GM19438 (cell line): Measurements from ENCODE around the gene RASAL1.

Experiments
- ATAC-seq: cut with Tn5 transposase; IDR thresholded peaks from one replicate; pipeline ENCODE4 v1.9.1; 2021; ENCODE audit warnings: low read depth; ENCODE audit not compliant: unreplicated experiment

The RASAL1 gene

DNA sequence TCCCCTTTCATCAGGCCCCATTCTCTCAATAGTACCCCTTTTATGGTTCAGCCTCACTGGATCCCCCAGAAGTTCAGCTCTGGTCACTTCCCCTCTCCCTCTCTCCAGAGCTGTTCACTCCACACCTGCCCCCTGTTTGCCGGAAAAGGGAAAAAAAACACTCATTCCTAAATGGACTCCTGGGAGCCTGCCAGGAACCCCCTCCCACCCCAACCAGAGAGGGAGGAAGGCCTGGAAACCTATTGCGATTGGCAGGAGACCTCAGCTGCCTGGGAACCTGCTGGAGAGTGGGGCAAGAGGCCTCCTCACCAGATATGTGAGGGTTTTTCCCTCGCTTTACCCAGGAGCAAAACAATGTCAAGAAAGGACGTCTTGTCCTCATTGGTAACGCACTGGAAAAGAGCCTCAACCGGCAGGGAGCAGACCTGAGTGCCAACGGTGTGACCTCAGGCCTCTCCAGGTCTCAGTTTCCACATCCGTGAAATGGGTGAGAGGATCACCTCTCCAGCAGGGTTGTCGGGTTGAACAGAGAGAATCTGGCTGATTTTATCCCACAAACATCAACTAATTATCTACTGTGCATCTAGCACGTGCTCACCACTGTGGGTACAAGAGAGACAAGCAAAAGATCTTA is 74.4 kb downstream of the RASAL1 start:
- ATAC-seq = no peak

DNA sequence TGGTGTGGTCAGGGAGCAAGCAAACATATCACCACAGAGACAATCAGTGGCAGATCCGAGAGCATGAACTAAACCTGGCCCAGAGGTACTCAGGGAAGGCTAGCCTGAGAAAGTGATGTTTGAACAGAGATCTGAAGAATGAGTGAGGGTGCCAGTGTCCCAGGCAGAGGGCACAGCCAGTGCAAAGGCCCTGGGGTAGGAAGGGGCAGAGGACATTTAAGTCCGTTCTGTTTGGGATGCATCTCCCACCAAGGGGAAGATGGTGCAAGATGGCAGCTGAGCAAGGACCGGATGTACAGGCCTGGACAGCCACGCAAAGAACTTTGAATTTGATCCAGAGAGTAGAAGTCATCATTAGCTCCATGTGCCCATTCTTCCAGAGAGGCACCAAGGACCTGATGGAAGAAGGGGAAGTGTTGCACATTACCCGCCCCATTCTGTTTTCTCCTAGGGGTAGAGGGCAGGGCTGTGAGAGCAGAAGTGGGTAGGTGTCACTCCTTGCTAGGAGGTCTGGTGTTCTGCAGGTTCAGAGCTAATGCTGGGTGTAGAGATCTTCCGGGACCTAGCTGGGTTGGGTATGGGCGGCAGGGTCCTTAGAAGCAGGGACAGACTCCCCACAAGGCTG is 75.1 kb downstream of the RASAL1 start:
- no peak for ATAC-seq

GRCh38 chr12:113059071-113059595 is 76.4 kb downstream of the RASAL1 start:
- no peak for ATAC-seq

DNA sequence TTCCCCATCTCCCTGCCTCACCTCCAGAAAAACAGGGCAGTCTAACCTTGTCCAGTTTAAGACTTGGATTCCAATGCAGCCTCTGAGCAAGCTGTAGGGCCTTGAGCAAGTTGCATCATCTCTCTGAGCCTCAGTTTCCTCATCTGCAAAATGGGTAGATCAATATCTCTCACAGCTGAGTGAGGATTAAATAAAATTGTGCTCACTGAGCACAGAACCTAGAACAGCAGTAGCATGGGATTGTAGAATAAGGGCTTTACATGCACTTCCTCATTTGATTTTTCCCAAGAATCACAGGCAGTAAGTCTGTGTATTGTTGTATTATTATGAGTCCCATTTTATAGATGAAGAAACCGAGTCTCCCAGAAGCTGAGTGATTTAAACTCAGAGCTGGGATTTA is 77.0 kb downstream of the RASAL1 start:
- ATAC-seq = no peak

GRCh38 chr12:113057565-113058485 is 77.7 kb downstream of the RASAL1 start:
- ATAC-seq = no peak

DNA sequence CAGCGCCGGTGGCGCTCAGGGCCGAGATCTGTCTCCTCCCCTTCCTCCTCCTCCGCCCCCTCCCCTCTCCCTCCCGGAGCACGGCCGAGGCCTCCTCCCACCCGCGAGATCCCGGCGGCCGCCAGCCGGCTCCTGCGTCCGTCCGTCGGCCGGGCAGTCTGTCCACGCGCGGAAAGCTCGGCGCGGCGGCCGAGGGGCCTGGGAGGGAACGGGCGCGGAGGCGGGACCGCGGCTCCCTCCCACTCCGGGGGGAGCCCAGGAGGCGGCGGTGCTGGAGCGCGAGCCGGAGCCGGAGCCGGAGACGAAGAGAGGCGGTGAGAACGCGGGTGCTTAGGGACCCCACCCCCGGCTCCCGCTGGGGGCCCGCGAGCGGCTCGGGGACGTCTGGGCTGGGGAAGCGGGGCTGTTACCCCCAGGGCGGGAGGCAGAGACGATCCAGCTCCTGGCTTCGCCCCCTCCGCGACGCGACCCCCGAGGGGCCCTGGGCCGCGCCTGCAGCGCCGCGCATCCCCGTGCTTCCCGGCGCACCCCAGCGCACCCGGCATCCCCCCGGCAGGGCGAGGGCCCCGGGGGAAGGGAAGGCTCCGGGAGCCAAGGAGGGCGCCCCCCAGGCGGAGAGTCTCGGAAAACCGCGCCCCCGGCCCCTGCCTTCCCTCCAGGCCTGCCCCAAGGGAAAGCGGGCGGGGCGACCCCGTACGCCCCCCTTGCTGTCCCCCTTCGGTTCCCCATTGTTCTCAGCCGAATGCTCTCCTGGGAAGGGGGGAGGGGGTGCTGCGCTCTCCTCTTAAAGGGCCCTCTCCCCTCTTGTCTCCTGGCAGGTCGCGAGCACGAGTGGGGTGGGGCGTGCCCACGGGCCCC is 78.7 kb downstream of the RASAL1 start, which contains the start of gene DTX1:
DTX1 (plus strand) TSS at position 100 of the 858 bp plus-strand sequence. CDS start 1,463 bp downstream, outside the sequence.
- ATAC-seq = no peak

DNA sequence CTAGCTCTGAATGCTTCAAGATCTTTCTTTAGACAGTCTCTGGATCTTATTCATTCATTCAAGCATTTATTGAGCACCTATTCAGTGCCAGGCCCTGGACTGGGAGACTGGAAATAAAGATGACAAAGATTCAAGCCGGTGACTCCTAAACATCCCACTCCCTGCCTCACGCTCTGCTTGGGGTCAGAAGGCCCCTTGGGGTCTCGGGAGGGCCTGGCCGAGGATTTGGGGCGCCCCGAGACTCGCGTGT is 79.3 kb downstream of the RASAL1 start:
- ATAC-seq = no peak

- no peak for ATAC-seq
Measured at GRCh38 chr12:113055594-113056380, 79.8 kb downstream of the RASAL1 start.

DNA sequence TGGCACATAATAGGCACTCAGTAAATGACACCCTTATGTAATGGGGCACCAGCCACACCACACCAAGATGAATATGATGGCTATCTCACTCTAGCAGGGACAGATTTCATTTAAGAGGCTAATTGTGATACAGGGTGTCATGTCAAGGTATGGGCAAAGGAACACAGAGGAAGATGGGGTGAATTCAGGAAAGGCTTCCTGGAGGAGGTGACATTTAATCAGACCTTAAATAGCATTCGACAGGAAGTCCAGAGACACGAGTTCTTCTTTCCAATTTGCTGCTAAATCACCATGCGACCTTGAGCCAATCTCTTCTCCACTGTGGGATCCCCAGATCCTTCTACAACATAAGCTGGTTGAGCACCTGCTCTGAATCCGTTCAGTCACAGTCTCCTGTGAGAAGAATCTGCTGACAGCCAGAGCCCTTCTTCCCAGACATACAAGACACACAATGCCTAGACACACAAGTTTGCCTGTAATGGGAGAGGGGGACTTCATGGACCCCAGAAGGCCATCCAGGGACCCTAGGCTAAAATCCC is 80.5 kb downstream of the RASAL1 start:
- no peak for ATAC-seq

DNA sequence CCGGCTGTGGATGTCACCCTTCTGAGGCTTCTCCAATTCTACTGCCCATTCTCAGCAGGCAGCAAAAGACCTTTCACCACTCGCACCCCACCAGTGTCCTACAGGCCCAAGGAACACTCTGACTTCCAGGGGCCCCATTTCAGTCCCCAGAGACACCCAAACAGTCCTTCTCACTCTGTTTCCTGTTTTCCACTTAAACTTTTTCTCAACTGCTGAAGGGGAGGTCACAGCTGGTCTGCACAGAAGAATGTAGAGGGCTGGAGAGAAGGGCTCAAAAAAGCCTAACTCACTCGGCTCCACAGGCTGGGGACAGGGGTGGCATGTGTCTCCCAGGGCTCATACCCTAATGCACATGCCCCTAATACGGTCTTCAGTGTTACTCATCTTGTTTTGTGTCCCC is 83.2 kb downstream of the RASAL1 start:
- no peak for ATAC-seq

GRCh38 chr12:113051759-113052158 is 83.8 kb downstream of the RASAL1 start:
- ATAC-seq = no peak

DNA sequence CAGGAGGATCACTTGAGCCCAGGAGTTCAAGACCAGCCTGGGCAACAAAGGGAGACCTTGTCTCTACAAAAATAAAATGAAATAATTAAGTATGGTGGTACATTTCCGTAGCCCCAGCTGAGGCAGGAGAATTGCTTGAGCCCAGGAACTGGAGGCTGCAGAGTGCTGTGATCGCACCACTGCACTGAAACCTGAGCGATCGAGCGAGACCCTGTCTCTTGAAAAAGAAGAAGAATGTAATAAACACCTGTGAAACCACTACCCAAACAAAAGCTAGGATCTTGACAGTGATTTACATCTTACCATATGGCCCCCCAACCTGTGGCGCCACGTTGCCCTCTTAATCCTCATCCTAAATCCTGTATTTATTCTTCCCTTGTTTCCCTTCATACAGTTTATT is 84.8 kb downstream of the RASAL1 start:
- no peak for ATAC-seq

DNA sequence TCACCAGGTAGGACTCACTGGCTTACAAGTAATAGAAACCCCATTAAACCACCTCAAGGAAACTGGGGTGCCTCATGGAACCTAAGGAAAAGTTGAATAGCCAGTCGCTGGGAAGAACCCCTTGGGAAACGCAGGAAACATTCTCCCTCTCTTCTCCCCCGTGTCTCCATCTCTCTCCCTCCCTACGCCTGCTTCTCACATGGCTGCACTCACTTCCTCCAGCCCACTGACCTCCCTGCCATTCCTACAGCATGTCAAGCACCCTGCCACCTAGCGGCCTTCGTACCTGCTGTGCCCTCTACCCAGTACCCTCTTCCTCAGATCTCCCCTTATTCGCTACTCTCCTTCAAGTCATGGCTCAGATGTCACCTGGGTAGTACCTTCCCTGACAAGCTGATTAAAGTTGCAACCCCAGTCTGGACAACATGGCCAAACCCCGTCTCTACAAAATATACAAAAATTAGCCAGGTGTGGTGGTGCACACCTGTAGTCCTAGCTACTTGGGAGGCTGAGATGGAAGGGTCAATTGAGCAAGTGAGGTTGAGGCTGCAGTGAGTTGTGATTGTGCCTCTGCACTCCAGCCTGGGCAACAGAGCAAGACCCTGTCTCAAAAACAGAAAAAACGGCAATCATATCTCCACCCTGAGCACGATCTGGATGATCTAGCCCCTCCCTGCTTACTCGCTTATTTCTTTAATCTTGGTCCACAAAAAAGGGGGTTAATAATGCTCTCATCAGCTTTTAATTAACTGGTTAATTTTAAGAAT is 85.4 kb downstream of the RASAL1 start:
- ATAC-seq = no peak
